NCI-H146 (cell line): ENCODE measurements around the gene EIF2S2.

ENCODE experiments used
- DNase-seq: peaks from one replicate; lab custom pipeline; 2025; lab: John Stamatoyannopoulos, UW

The EIF2S2 gene

DNA sequence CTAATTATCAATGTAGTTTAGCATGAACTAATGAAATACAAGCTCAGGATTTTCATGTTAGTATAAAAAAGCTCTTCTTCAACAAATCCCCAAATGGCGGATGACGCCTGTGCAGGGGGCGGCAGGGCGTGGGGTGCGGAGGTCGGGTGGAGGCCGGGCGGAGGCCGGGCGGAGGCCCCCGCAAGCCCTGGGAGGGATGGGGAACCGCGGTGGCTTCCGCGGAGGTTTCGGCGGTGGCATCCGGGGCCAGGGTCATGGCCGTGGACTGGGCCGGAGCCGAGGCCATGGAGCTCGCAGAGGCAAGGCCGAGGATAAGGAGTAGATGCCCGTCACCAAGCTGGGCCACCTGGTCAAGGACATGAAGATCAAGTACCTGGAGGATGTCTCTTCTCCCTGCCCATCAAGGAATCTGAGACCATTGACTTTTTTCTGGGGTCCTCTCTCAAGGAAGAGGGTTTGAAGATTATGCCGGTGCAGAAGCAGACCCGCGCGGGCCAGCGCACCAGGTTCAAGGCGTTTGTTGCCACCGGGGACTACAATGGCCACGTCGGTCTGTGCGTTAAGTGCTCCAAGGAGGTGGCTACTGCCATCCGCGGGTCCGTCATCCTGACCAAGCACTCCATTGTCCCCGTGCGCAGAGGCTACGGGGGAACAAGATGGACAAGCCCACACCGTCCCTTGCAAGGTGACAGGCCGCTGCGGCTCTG is 10.4 kb upstream of the EIF2S2 start:
- no peak for DNase-seq

DNA sequence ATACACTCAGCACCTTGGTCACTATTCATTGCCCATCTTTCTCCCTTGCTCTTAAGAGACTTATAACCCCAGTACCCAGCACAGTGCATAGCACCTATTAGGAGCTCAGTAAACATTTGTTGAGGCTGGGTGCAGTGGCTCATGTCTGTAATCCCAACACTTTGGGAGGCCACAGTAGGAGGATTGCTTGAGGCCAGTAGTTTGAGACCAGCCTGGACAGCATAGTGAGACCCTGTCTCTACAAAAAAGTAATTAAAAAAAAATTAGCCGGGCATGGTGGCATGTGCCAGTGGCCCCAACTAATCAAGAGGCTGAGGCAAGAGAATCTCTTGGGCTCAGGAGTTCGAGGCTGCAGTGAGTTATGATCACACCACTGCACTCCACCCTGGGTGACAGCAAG is 8.2 kb upstream of the EIF2S2 start:
- DNase-seq = no peak

DNA sequence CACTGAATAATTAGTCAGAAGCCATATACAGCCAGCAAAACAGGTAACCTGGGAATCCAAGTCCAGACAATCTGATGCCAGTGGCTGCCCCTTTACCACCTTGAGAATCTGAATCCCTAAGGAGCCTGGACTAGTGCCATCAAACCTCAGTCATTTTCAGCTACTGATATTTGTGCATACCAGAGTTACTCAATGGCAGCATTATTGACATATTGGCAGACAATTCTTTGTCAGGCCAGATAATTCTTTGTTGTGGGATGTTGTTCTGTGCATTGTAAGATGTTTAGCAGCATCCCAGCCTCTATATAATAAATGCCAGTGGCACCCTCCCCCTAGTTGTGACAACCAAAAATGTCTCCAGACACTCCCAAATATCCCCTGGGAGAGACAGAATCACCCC is 3.2 kb upstream of the EIF2S2 start:
- no peak for DNase-seq

DNA sequence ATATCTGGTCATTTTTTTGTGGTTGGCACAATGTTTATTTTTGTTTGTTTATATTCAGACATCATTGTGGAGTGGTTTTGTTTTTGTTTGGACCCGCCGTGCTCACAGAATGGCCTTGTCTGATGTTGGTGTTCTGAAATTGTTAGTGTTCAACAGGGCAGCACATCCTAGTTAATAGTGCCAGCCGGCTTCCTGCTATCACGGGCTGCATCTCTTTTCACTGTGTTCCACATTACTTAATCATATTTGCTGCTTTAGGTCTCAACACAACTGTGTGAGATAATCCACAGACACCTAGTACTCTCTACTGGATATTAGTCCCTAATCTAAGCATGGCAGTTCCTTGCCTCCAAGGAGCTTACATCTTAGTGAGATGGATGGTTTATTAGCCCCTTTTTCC is 2.8 kb upstream of the EIF2S2 start:
- DNase-seq = no peak

DNA sequence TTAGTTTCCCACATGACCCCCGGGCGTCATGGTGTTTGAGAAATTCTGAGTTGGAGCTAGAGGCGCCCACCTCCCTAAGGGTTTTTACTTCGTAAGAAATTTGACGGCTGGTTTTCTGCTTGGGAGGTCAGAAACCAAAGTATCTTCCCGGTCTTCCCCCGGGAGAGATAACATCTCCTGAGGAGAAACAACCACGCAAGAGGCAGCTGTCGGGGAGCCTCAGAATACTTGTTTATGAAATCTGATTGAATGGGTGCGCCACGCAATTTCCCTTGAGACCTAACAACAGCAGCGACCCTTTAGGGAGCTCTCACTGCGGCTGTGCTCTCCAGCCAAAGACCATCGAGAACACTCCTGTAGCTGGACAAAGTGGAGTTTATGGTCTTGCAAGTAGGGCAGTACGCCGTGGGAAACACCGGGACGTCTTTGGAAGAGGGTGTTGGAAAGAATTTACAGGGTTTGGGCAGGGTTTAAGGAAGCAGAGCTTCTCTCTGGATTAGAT is 608 bp upstream of the EIF2S2 start:
- peak; percentile 69 for DNase-seq

DNA sequence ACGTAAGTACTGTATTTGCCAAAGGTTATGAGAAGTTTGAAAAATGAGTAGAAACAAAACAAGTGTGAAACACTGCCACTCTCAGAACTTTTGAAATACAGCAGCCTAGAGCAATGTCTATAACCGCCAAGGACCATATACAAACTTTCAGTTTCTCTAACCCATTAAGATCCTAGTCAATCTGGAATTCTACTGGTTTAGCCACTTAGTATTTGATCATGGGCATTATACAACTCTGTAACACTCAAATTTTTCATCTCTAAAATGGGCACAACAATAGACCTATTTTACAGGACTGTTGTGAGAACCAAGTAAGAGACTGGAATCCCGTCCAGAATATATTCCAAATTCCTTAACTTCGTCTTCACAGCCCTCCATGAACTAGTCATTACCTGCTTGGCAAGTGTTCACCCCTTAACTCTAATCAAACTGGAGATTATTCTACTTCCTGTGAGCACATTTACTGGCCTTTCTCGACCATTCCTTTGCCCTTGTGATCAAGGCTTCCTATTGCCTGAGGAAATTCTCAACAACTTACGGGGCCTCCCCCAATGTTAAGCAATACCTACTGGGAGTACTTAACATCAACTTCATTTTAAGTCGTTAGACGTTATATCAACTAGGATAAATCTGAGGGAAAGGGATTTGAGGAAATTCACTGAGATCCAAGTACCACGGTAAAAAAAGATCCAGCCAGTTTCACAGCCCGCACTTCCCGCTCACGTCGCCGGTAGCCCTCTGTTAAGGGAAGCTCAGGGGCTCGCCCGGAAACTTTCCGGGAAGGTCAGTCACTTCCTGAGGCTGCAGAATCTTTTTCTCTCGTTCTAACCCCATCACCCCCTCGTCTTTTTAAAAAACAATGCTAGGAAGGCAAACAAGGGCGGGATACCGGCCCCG is 1.1 kb downstream of the EIF2S2 start:
- peak; percentile 43 for DNase-seq

DNA sequence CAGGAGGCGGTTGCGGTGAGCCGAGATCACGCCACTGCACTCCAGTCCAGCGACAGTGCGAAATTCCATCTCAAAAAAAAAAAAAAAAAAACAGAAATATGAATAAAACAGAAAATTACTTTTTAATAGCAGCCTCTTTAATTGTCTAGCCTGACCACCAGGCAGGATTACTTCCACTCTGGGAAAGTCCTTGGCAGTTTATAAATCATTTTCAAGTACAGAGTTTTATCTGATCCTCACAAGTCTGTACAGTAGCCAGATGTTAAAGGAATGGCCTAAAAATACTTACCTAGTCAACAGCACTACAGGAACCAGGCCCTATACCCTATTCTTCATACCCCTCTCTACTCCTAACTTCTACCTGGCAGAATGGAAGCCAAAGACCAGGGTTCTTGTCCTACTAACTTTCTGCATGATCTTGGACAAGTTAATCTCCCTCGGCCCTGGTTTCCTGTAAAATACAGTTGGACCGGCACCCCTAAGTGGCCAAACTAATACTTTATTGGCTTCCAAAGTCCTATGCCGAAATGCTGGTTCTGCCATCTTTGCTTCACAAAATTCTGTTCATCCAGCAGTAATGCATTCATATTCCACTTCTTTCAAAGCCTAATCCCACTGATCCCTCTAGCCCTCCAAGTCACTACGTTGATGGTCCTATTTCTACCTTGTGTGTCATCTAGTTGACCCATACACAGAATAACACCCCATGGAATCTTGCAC is 1.9 kb downstream of the EIF2S2 start:
- DNase-seq = no peak

DNA sequence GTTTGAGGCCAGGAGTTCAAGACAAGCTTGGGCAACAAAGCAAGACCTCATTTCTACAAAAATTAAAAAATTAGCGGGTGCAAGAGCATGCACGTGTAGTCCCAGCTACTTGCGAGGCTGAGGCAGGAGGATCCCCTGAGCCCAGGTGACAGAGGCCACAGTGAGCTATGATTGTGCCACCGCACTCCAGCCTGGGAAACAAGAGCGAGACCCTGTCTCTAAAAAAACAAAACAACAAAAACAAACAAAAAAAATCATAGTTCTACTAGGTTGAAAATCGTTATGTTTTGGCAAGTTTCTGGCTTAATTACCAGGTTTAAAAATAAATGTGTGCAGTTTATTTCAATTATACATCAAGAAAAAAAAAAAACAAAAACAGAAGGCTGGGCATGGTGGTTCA is 2.6 kb downstream of the EIF2S2 start:
- no peak for DNase-seq

DNA sequence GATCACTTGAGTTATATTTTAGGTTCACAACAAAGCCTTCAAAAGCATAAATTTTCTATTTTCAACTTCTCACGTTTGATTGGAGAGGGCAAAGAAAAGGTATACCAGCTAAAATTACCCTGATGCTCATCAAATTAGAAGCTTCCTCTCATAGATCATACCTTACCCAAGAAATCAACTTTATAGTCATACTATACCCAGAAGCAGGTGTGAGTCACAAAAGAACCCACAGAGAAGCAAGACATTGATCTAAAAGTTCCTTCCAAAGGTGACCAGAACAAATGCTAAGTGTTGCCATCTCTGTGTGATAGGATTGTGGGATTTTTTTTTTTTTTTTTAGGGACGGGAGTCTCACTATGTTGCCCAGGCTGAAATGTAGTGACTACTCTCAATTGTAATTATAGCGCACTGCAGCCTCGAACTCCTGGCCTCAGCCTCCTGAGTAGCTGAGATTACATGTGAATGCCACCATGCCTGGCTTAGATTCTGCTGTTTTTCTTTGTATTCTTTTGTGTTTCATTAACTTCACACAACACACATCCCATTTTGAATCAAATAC is 3.3 kb downstream of the EIF2S2 start:
- no peak for DNase-seq

DNA sequence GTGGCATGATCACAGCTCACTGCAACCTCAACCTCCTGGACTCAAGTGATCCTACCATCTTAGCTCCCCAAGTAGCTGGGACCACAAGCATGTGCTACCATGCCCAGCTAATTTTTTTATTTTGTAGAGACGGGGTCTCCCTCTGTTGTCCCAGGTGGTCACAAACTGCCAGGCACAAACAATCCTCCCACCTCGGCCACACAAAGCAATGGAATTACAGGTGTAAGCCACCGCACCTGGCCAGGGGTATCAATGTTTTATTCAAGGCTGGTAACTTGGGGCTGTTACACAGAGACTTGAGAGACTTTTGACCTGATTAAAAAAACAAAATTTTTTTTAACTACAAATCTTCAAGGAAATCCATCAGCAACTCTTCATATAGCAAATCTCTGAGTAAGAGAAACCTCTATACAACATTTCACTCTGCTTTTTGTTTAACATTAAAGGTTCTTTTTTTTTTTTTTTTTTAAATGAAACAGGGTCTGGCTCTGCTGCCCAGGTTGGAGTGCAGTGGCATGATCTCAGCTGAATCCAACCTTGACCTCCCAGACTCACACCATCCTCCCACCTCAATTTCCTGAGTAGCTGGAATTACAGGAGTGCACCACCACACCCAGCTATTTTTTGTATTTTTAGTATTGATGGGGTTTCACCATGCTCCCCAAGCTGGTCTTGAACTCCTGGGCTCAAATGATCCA is 5.9 kb downstream of the EIF2S2 start:
- DNase-seq = no peak

DNA sequence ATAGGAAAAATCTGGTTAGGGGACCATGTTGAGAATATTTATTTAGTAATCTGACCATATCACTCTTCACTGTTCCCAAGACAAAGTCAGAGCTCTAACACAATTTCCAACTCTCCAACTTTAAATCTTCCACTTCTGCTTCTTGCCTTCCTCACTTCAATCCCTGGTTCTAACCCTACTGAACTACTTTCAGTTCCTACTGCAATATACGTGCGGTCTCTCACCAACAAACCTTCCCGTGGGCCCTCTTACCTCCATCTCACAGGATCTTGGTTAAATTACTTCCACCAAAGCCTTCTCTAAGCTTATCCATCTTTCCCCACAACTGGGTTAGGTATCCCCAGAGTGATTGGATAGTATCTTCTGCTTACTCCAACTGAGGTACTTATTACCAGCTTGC is 8.0 kb downstream of the EIF2S2 start:
- no peak for DNase-seq

DNA sequence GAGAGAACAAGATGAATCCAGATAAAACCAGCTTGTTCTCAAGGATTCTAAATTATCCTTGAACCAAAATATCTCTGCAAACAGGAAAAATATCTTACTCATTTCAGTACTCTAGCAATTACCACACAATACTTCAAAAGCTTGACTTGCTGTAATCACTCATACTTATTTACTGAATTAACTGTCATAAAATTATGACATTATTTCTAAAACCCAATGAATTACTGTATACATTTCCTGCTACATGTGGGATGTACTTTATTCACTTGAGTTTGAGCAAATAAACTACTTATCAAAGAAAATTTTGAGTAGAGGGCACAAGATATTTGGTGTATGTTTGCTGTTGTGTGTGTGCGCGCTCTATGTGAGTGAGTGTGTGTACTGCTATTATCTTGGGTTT is 9.7 kb downstream of the EIF2S2 start:
- DNase-seq = no peak

DNA sequence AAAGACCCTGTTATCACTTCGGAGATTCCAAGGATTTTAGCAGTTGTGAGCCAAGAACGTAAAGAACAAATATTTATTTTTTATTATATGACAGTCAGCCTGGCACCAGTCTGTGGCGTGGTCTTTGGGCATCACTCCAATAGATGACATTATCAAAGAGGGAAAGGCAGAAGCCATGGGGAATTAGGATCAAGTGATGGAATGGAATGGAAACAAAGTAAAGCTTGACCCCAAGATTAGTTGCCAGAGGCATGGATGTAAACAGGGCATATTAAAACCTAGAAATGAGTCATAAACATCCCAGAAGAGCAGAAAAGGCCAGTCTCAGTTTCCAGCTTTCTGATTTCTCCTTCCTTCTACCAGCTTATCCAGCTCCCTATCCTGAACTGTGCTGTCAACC is 11.5 kb downstream of the EIF2S2 start:
- no peak for DNase-seq

DNA sequence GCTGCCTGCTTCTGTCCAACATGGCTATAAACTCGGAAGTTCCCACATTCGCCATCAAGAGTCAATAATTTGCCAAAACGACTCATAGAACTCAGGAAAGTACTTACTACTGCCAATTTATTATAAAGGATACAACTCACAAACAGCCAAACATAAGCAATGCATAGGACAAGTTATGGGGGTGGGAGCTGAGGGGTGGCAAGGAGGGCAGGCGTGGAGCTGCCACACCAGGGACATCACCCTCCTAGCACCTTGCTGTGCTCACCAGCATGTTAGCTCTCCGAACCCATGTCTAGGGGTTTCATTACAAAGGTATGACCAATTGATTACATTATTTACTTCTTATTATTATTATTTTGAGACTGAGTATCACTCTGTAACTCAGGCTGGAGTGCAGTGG is 12.4 kb downstream of the EIF2S2 start:
- DNase-seq = no peak

DNA sequence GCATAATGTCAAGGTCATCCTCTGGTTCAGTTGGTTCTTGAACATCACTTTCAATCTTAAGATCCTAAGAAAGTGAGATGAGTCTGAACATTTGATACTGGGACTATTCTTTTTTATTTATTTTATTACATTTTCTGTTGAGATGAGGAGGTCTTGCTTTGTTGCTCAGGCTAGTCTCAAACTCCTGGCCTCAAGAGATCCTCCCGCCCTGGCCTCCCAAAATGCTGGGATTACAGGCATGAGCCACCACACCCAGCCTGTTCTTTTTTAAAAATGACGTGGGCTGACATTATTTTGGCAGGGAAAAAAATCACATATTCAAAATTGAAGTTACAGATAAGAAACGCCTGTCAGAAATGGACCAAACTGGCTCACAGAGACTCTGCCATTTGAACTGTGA is 13.5 kb downstream of the EIF2S2 start:
- no peak for DNase-seq

DNA sequence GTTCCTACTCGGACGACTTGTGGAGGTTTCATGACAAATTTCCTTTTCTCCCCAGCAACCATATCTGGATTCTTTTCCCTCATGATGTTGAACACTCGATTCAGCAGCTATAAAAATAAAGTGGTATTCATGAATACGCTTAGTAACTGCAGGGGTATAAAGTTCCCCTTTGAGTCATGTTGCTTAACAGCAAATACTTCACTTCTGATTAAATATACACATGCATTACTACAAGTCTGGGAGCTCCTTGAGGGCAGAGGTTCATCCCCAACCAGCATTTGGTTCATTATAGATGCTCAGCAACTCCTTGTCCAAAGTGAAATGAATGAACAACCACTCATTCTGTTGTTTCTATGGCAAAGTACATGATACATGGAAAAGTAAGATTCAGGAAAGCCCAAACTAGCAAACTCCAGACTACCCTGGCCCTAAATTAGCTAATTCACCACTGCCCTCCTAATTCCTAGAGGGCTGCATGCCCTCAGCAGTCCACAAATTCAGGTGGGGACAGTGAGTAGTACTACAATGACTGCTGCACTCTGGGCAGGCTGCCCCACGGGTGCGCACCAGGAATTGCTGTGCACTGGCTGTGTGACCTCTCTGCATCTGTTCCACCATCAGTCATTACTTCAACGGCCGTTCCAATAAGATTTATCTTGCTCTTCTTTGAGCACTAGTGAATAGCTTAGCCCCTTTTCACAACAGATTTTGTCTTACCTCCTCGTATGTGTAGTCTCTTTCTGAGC is 15.2 kb downstream of the EIF2S2 start:
- no peak for DNase-seq

DNA sequence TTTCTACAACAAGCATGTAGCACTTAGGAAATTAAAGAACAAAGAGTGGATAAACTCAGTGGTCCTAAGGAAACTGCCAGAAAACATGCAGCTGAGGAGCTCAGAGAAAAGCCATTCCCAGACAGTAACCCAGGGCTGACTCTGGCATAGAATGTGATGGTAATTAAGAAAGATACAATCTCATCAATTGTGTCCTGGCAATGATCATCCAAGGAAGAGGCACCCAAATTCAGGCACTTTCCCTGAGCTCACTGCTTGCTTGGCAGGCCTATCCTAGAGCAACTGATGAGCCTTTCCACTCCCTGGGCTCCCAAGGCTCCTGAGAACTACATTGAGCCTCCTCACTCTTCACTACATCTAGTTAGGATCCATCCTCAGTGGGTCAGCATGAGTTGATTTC is 16.2 kb downstream of the EIF2S2 start:
- no peak for DNase-seq

DNA sequence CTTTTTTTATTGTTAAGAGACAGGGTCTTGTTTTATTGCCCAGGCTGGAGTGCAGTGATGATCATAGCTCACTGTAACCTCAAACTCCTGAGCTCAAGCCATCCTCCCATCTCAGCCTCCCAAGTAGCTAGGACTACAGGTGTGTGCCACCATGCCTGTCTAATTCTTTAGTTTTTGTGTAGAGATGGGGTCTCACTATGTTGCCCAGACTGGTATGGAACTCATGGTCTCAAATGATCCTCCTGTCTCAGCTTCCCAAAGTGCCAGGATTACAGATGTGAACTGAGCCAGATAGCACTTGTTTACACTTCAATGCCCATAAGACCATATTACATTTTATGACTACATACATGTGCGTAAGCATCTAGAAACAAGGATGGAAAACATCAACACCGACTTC is 18.1 kb downstream of the EIF2S2 start:
- DNase-seq = no peak

DNA sequence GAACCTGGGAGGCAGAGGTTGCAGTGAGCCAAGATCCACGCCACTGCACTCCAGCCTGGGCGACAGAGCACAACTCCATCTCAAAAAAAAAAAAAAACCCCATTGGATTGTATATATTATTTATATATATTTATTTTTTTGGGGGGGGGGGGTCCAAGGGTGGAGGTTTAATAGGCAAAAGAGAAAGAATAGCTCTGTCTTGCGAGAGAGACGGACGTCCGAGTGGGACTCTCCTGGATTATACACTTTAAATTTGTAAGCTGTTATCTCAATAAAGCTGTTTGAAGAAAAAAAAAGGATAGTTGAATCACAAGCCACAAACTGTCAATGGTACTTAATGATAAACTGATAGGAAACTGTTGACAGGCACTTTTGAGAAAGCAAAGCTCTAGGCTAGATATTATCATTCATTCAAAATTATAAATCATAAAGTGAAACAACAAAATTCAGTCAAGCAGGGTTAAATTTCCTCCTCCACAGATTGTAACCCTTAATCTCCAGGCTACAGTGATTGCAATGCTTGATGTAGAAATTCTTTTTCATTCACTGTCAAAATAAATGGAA is 20.3 kb downstream of the EIF2S2 start:
- no peak for DNase-seq

DNA sequence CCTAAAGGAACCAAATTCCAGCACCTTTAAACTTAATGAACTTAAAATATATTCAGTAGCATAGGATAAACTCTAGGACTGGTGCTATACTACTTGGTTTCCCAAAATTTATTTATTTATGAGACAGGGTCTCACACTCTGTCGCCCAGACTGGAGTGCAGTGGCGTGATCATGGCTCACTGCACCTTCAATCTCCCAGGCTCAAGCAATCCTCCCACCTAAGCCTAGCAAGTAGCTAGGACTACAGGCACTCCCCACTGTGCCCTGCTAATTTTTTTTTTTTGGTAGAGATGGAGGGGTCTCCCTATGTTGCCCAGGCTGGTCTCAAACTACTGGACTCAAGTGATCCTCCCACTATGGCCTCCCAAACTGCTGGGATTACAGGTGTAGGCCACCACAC is 21.4 kb downstream of the EIF2S2 start:
- no peak for DNase-seq
